Measurements from ENCODE around the gene TIGD4. TPM values are rescaled to one million over a fixed set of nuclear protein-coding genes. Genes with fewer than 3 reads are reported as not detected.

The TIGD4 gene
- total and polyA plus RNA-seq, 2 donors (not counting 1 experiment from before 2014, with no cell fraction given): 0.04 to 0.59 TPM

DNA sequence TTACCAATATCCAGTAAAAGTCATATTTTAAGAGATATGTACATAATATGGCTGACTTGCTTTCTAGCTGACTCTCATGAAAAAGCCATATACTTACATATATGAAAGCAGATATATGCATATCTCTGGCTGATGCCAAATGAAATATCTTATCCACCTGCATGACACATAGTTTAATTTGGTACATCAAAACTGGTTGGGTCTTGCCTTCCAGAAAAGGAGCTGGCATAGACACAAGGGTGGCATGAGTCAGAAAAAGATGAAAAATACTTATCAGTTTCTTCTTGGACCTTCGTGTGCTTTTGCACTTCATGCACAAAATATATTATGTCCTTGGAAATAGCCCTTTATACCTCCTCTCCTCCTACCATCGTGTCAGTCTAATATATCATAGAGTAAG, 32.1 kb downstream of the TIGD4 start:
- Mint-ChIP-seq H3K4me3 (no peak overlapping the region), H3K4me1 (no peaks in the 10 kb centered on the region), H3K27me3 (peaks cover 3% of the 10 kb centered on the region), H3K27ac (no peak overlapping the region), H3K9me3 (ENCODE audit: insufficient read depth) (no peaks in the 10 kb centered on the region)
- Histone ChIP-seq H4K20me1 (ENCODE audit: control insufficient read depth, insufficient read depth, low read length, poor library complexity, severe bottlenecking) (no peaks in the 10 kb centered on the region), H3K9me3 (ENCODE audit: control extremely low read depth in 1 of 3, control insufficient read depth in 2 of 3, insufficient read depth in 1 of 3, low read length in 2 of 3) (peaks cover 0 to 19% (median 0%) of the 10 kb centered on the region in 3 donors), H3K4me3 (ENCODE audit: control extremely low read depth in 1 of 5, extremely low read depth in 1 of 5, insufficient read depth in 1 of 5, low read depth in 2 of 5, low read length in 4 of 5) (no peak overlapping the region), H3K36me3 (replicated peaks in 1 of 2; ENCODE audit: control extremely low read depth in 1 of 2, control insufficient read depth in 1 of 2, extremely low read depth in 1 of 2, insufficient read depth in 2 of 2, low read length in 1 of 2) (no peaks in the 10 kb centered on the region), H2AFZ (ENCODE audit: insufficient read depth, low read depth, low read length, poor library complexity, severe bottlenecking) (no peak overlapping the region), H3K4me1 (ENCODE audit: control insufficient read depth in 2 of 2, insufficient read depth in 2 of 2, low read length in 2 of 2) (no peaks in the 10 kb centered on the region), H3K9ac (ENCODE audit: low read length) (no peak overlapping the region), H3K27ac (ENCODE audit: low read length in 2 of 2) (no peak overlapping the region), H3K79me2 (ENCODE audit: control insufficient read depth, insufficient read depth, low read length) (no peaks in the 10 kb centered on the region), H3K27me3 (replicated peaks in 1 of 4; ENCODE audit: control extremely low read depth in 1 of 4, control insufficient read depth in 3 of 4, insufficient read depth in 4 of 4, low read length in 3 of 4) (peaks cover 0 to 4% (median 0%) of the 10 kb centered on the region in 4 experiments), H3K4me2 (replicated peaks; ENCODE audit: low read depth, low read length, poor library complexity, severe bottlenecking) (no peak overlapping the region)
- DNase-seq: no peak
- ChIA-PET POLR2A (no interaction called here), CTCF (no interaction called here)
- WGBS (ENCODE audit: insufficient coverage): no CpG with 5 or more reads among the region's 2 CpGs
- TF ChIP-seq EZH2 (IDR thresholded peaks at IDR 0.05; ENCODE audit: borderline replicate concordance, insufficient read depth, low read depth, low read length, poor library complexity, severe bottlenecking): no peak
- TF ChIP-seq, protein P1, sequence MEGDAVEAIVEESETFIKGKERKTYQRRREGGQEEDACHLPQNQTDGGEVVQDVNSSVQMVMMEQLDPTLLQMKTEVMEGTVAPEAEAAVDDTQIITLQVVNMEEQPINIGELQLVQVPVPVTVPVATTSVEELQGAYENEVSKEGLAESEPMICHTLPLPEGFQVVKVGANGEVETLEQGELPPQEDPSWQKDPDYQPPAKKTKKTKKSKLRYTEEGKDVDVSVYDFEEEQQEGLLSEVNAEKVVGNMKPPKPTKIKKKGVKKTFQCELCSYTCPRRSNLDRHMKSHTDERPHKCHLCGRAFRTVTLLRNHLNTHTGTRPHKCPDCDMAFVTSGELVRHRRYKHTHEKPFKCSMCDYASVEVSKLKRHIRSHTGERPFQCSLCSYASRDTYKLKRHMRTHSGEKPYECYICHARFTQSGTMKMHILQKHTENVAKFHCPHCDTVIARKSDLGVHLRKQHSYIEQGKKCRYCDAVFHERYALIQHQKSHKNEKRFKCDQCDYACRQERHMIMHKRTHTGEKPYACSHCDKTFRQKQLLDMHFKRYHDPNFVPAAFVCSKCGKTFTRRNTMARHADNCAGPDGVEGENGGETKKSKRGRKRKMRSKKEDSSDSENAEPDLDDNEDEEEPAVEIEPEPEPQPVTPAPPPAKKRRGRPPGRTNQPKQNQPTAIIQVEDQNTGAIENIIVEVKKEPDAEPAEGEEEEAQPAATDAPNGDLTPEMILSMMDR (IDR thresholded peaks at IDR 0.05): no peak
- no peak for ATAC-seq (ENCODE audit: low read depth)
- intact Hi-C loops (cut with micrococcal nuclease): no loop called here

DNA sequence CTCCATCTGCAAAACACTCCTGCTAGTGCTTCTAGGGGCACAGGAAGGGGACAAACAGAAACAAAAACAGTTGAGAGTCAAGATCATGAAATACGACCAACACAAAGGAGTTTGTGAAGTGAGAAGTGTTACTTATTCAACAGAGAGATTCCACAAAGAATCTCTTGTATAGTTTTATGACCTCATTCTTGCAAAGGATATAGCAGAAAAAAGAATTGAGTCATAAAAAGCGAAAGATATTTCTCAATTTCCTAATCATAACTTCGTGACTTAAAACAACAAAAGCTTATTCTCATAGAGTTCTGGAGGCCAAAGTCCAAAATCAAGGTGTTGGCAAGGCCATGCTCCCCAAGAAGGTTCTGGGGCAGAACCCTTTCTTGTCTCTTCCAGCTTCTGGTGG, 40.7 kb downstream of the TIGD4 start:
- no peaks in the 10 kb centered on the region for H3K9me3 ChIP-seq (ENCODE audit: control extremely low read depth in 1 of 3, control insufficient read depth in 2 of 3, insufficient read depth in 1 of 3, low read length in 2 of 3)
- Mint-ChIP-seq H3K4me1 (peaks cover 14% of the 10 kb centered on the region), H3K27me3 (no peaks in the 10 kb centered on the region), H3K27ac (no peak overlapping the region), H3K9me3 (ENCODE audit: insufficient read depth) (no peaks in the 10 kb centered on the region), H3K4me3 (no peak overlapping the region)
- H3K4me3 ChIP-seq (ENCODE audit: control extremely low read depth in 1 of 5, extremely low read depth in 1 of 5, insufficient read depth in 1 of 5, low read depth in 2 of 5, low read length in 4 of 5): no peak overlapping the region
- 100% methylated on average over 1 of the region's 3 CpGs for WGBS (ENCODE audit: insufficient coverage)
- no peak overlapping the region for H3K27ac ChIP-seq (ENCODE audit: low read length in 2 of 2)
- DNase-seq: no peak
- H3K27me3 ChIP-seq (replicated peaks in 1 of 4; ENCODE audit: control extremely low read depth in 1 of 4, control insufficient read depth in 3 of 4, insufficient read depth in 4 of 4, low read length in 3 of 4): no peaks in the 10 kb centered on the region
- intact Hi-C loops (cut with micrococcal nuclease): no loop called here
- peaks cover 5 to 12% of the 10 kb centered on the region in 2 donors for H3K4me1 ChIP-seq (ENCODE audit: control insufficient read depth in 2 of 2, insufficient read depth in 2 of 2, low read length in 2 of 2)
- H3K4me2 ChIP-seq (replicated peaks; ENCODE audit: low read depth, low read length, poor library complexity, severe bottlenecking): no peak overlapping the region
- ChIA-PET CTCF (interaction anchor here (1.2 to 13.6 kb wide), 4 partner anchors 11 to 239 kb away, joined by 3 to 217 read pairs (median 4); no protein-coding TSS in a partner anchor), POLR2A (no interaction called here)
- TF ChIP-seq EZH2 (IDR thresholded peaks at IDR 0.05; ENCODE audit: borderline replicate concordance, insufficient read depth, low read depth, low read length, poor library complexity, severe bottlenecking): no peak
- TF ChIP-seq, protein P1 (IDR thresholded peaks at IDR 0.05): no peak
- ATAC-seq (ENCODE audit: low read depth): no peak
- no peaks in the 10 kb centered on the region for H4K20me1 ChIP-seq (ENCODE audit: control insufficient read depth, insufficient read depth, low read length, poor library complexity, severe bottlenecking)
- H3K36me3 ChIP-seq (replicated peaks in 1 of 2; ENCODE audit: control extremely low read depth in 1 of 2, control insufficient read depth in 1 of 2, extremely low read depth in 1 of 2, insufficient read depth in 2 of 2, low read length in 1 of 2): no peaks in the 10 kb centered on the region
- H3K79me2 ChIP-seq (ENCODE audit: control insufficient read depth, insufficient read depth, low read length): no peaks in the 10 kb centered on the region
- H3K9ac ChIP-seq (ENCODE audit: low read length): no peak overlapping the region
- no peak overlapping the region for H2AFZ ChIP-seq (ENCODE audit: insufficient read depth, low read depth, low read length, poor library complexity, severe bottlenecking)

All from B cell (primary cell).